ENCODE data around the gene SPARC.

Gene SPARC

GRCh38 chr5:151617841-151618710 is 68.6 kb downstream of the SPARC start:
- no peak overlapping the region for H3K4me3 ChIP-seq (ENCODE audit: low read depth, low read length)

GRCh38 chr5:151617383-151617840 is 69.3 kb downstream of the SPARC start:
- no peak for TF ChIP-seq CTCF (IDR thresholded peaks at IDR 0.05; ENCODE audit: insufficient read depth, low read depth, low read length, missing control alignments)
- H3K4me3 ChIP-seq (ENCODE audit: low read depth, low read length), result no peak overlapping the region
- DNase-seq (ENCODE audit: low read depth), result no peak

More at GRCh38 chr5:151617841-151618710, 68.6 kb downstream of the SPARC start:
- no peak for DNase-seq (ENCODE audit: low read depth)
- no peak for TF ChIP-seq CTCF (IDR thresholded peaks at IDR 0.05; ENCODE audit: insufficient read depth, low read depth, low read length, missing control alignments)

GRCh38 chr5:151615431-151615830 is 71.3 kb downstream of the SPARC start:
- TF ChIP-seq CTCF (IDR thresholded peaks at IDR 0.05; ENCODE audit: insufficient read depth, low read depth, low read length, missing control alignments), result no peak
- H3K4me3 ChIP-seq (ENCODE audit: low read depth, low read length), result no peak overlapping the region
- peak; percentile 49 for DNase-seq (ENCODE audit: low read depth)

- H3K4me3 ChIP-seq (ENCODE audit: low read depth, low read length), result no peak overlapping the region
- no peak for DNase-seq (ENCODE audit: low read depth)
- TF ChIP-seq CTCF (IDR thresholded peaks at IDR 0.05; ENCODE audit: insufficient read depth, low read depth, low read length, missing control alignments), result no peak
These were observed 72.2 kb downstream of the SPARC start for GRCh38 chr5:151614565-151614964.

GRCh38 chr5:151612689-151613427 is 73.9 kb downstream of the SPARC start:
- no peak for TF ChIP-seq CTCF (IDR thresholded peaks at IDR 0.05; ENCODE audit: insufficient read depth, low read depth, low read length, missing control alignments)
- no peak overlapping the region for H3K4me3 ChIP-seq (ENCODE audit: low read depth, low read length)
- peak; percentile 75 for DNase-seq (ENCODE audit: low read depth)

GRCh38 chr5:151611127-151611775 is 75.5 kb downstream of the SPARC start:
- no peak for DNase-seq (ENCODE audit: low read depth)
- H3K4me3 ChIP-seq (ENCODE audit: low read depth, low read length), result no peak overlapping the region
- TF ChIP-seq CTCF (IDR thresholded peaks at IDR 0.05; ENCODE audit: insufficient read depth, low read depth, low read length, missing control alignments), result no peak
